Sigmoid colon (tissue), 4 donors: ENCODE measurements around the gene ANOS1.

Source experiments
- CTCF ChIP-seq, 4 experiments: fragments of 450-650 bp in 3 of 4; fragments of 200-600 bp in 1 of 4; IDR thresholded peaks; one replicate each; pipeline ENCODE4 v1.5.1; 2016 to 2019; ENCODE audit warnings: antibody characterized with exemption in 4 of 4, mild to moderate bottlenecking in 3 of 4, moderate library complexity in 2 of 4
- EP300 ChIP-seq, 4 donors: sonication (generic); formaldehyde crosslinking; IDR thresholded peaks; one replicate each; pipeline ENCODE4 v1.6.1; 2017; ENCODE audit warnings: antibody characterized with exemption in 4 of 4
- POLR2A ChIP-seq, 2 donors: fragments of 450-650 bp; IDR thresholded peaks; one replicate each; pipeline ENCODE4 v1.6.1; 2016; ENCODE audit warnings: antibody characterized with exemption in 2 of 2, mild to moderate bottlenecking in 2 of 2, moderate library complexity in 2 of 2

- TF ChIP-seq CTCF (IDR thresholded peaks at IDR 0.05), result no peak
- TF ChIP-seq POLR2A (IDR thresholded peaks at IDR 0.05), result no peak
- no peak for TF ChIP-seq EP300 (IDR thresholded peaks at IDR 0.05)
Observed at GRCh38 chrX:8728932-8729535, 2.9 kb downstream of the ANOS1 start.
